H9 (cell line): ENCODE data around the gene MAPKAPK3. TPM values are rescaled to one million over a fixed set of nuclear protein-coding genes. Genes with fewer than 3 reads are reported as not detected.

Experiments
- DNase-seq: peaks from one replicate; pipeline ENCODE4 v3.0.0-alpha.2; 2017
- H2AFZ ChIP-seq: one replicate; pipeline ENCODE4 v1.6.1; 2013; ENCODE audit warnings: mild to moderate bottlenecking, low read length, control low read depth, moderate library complexity
- H2AK5ac ChIP-seq: 2 replicates; pipeline ENCODE4 v1.6.1; 2013; ENCODE audit warnings: low read length, control low read depth, mixed read lengths; ENCODE audit not compliant: insufficient read length
- H2BK120ac ChIP-seq: one replicate; pipeline ENCODE4 v1.6.1; 2013; ENCODE audit warnings: low read depth, mild to moderate bottlenecking, low read length, control low read depth, inconsistent platforms; ENCODE audit not compliant: poor library complexity, severe bottlenecking
- H2BK12ac ChIP-seq: 2 replicates; pipeline ENCODE4 v1.6.1; 2013; ENCODE audit warnings: low read length, control low read depth, mixed read lengths, low read depth; ENCODE audit not compliant: insufficient read length
- H2BK15ac ChIP-seq: 2 replicates; pipeline ENCODE4 v1.6.1; 2013; ENCODE audit warnings: low read depth, low read length, control low read depth
- H2BK20ac ChIP-seq: one replicate; pipeline ENCODE4 v1.6.1; 2013; ENCODE audit warnings: low read depth, mild to moderate bottlenecking, low read length, control low read depth, inconsistent platforms; ENCODE audit not compliant: poor library complexity, severe bottlenecking
- H2BK5ac ChIP-seq: 2 replicates; pipeline ENCODE4 v1.6.1; 2013; ENCODE audit warnings: low read length, control low read depth, mixed read lengths; ENCODE audit not compliant: insufficient read length
- H3K14ac ChIP-seq: 2 replicates; pipeline ENCODE4 v1.6.1; 2013; ENCODE audit warnings: low read length, control low read depth; ENCODE audit not compliant: insufficient read depth
- H3K18ac ChIP-seq: 2 replicates; pipeline ENCODE4 v1.6.1; 2013; ENCODE audit warnings: low read depth, mild to moderate bottlenecking, mixed read lengths, low read length, control low read depth; ENCODE audit not compliant: insufficient read length
- H3K23ac ChIP-seq: 2 replicates; pipeline ENCODE4 v1.6.1; 2013; ENCODE audit warnings: low read length, control low read depth, mixed read lengths, low read depth; ENCODE audit not compliant: insufficient read length
- H3K23me2 ChIP-seq: 2 replicates; pipeline ENCODE4 v1.6.1; 2013; ENCODE audit warnings: low read depth, mild to moderate bottlenecking, mixed read lengths, low read length, control low read depth; ENCODE audit not compliant: insufficient read length, poor library complexity, severe bottlenecking
- H3K27ac ChIP-seq: 2 replicates; pipeline ENCODE4 v1.5.1; 2013; ENCODE audit warnings: low read length, control low read depth, mixed read lengths, low read depth; ENCODE audit not compliant: insufficient read length
- H3K27me3 ChIP-seq: 2 replicates; pipeline ENCODE4 v1.6.1; 2013; ENCODE audit warnings: low read length, control low read depth, inconsistent platforms; ENCODE audit not compliant: insufficient read depth
- H3K4ac ChIP-seq: 2 replicates; pipeline ENCODE4 v1.6.1; 2013; ENCODE audit warnings: low read depth, mild to moderate bottlenecking, control low read depth, inconsistent platforms, low read length, moderate library complexity
- H3K4me1 ChIP-seq: 2 replicates; pipeline ENCODE4 v1.6.1; 2013; ENCODE audit warnings: low read length, control low read depth, inconsistent platforms; ENCODE audit not compliant: insufficient read depth
- H3K4me2 ChIP-seq: 2 replicates; pipeline ENCODE4 v1.6.1; 2013; ENCODE audit warnings: low read length, control low read depth, mixed read lengths; ENCODE audit not compliant: insufficient read length, insufficient read depth
- H3K56ac ChIP-seq: 2 replicates; pipeline ENCODE4 v1.6.1; 2013; ENCODE audit warnings: low read depth, mild to moderate bottlenecking, mixed read lengths, low read length, control low read depth; ENCODE audit not compliant: insufficient read length
- H3K79me1 ChIP-seq: 2 replicates; pipeline ENCODE4 v1.6.1; 2013; ENCODE audit warnings: low read depth, mild to moderate bottlenecking, moderate library complexity, low read length, control low read depth, inconsistent platforms; ENCODE audit not compliant: insufficient read depth, poor library complexity, severe bottlenecking
- H3K79me2 ChIP-seq: 2 replicates; pipeline ENCODE4 v1.6.1; 2013; ENCODE audit warnings: low read length, control low read depth, inconsistent platforms; ENCODE audit not compliant: insufficient read depth
- H3K9ac ChIP-seq: 2 replicates; pipeline ENCODE4 v1.6.1; 2013; ENCODE audit warnings: low read length, control low read depth, mixed read lengths; ENCODE audit not compliant: insufficient read length; ENCODE audit errors: extremely low read depth
- H3K9me3 ChIP-seq: one replicate; pipeline ENCODE4 v1.6.1; 2013; ENCODE audit warnings: low read depth, low read length, inconsistent platforms; ENCODE audit not compliant: control insufficient read depth
- H3T11ph ChIP-seq: one replicate; pipeline ENCODE4 v1.6.1; 2013; ENCODE audit warnings: mild to moderate bottlenecking, low read length, control low read depth, inconsistent platforms
- H4K20me1 ChIP-seq: one replicate; pipeline ENCODE4 v1.6.1; 2013; ENCODE audit not compliant: control insufficient read depth, insufficient read length, insufficient read depth
- H4K5ac ChIP-seq: 2 replicates; pipeline ENCODE4 v1.6.1; 2013; ENCODE audit warnings: low read depth, mild to moderate bottlenecking, mixed read lengths, low read length, control low read depth; ENCODE audit not compliant: insufficient read length
- H4K8ac ChIP-seq: replicated peaks from 2 replicates; pipeline ENCODE4 v1.6.1; 2013; ENCODE audit warnings: low read length, control low read depth, mixed read lengths, low read depth; ENCODE audit not compliant: insufficient read length
- H4K91ac ChIP-seq: 2 replicates; pipeline ENCODE4 v1.6.1; 2013; ENCODE audit warnings: low read depth, mild to moderate bottlenecking, moderate library complexity, mixed read lengths, low read length, control low read depth; ENCODE audit not compliant: insufficient read length
- H3K27ac Mint-ChIP-seq, 3 experiments: 2 replicates in 2 of 3; 3 replicates in 1 of 3; pipeline ENCODE4 v1.8.0; 2020 to 2021; ENCODE audit warnings: mixed read lengths in 3 of 3, mild to moderate bottlenecking in 1 of 3, moderate library complexity in 1 of 3
- H3K27me3 Mint-ChIP-seq: 2 replicates; pipeline ENCODE4 v1.8.0; 2021; ENCODE audit warnings: low read depth, mild to moderate bottlenecking, moderate library complexity, mixed read lengths
- H3K36me3 Mint-ChIP-seq, 3 experiments: 2 replicates in 2 of 3; 3 replicates in 1 of 3; pipeline ENCODE4 v1.8.0; 2020 to 2021; ENCODE audit warnings: low read depth in 3 of 3, mixed read lengths in 3 of 3; ENCODE audit not compliant: insufficient read depth in 1 of 3
- H3K4me1 Mint-ChIP-seq, 2 experiments: 2 replicates each; pipeline ENCODE4 v1.8.0; 2020; ENCODE audit warnings: mixed read lengths in 2 of 2
- H3K4me3 Mint-ChIP-seq, 2 experiments: 2 replicates in 1 of 2; 3 replicates in 1 of 2; pipeline ENCODE4 v1.8.0; 2020 to 2021; ENCODE audit warnings: mild to moderate bottlenecking in 2 of 2, mixed read lengths in 2 of 2, moderate library complexity in 1 of 2
- H3K9me3 Mint-ChIP-seq, 2 experiments: 2 replicates in 1 of 2; 3 replicates in 1 of 2; pipeline ENCODE4 v1.8.0; 2020; ENCODE audit warnings: mild to moderate bottlenecking in 2 of 2, mixed read lengths in 2 of 2, moderate library complexity in 1 of 2
- CTCF ChIP-seq: fragments of 200-600 bp; sonication (generic); conservative IDR thresholded peaks from 3 replicates; pipeline ENCODE4 v1.8.0; 2021; ENCODE audit warnings: antibody characterized with exemption, mild to moderate bottlenecking
- WGBS: extraction: QIAGEN DNeasy Blood & Tissue Kit; methylation state at CpG from one replicate; pipeline ENCODE4 v1.1.7; 2013; ENCODE audit warnings: missing lambda C conversion rate, low lambda C conversion rate, mixed read lengths; ENCODE audit not compliant: insufficient read length; ENCODE audit errors: extremely low coverage; 5-methylcytosine and 5-hydroxymethylcytosine counted together
- total RNA-seq: library from RNA; stranded (reverse); gene quantifications from 2 replicates; pipeline ENCODE4 v1.2.1, GENCODE V29; 2021

Gene MAPKAPK3
- total RNA-seq, 1 experiment from 2014 or later, result 57.9 TPM

- no peak overlapping the region for H2BK5ac ChIP-seq
Observed at GRCh38 chr3:50656417-50657195, 39.7 kb downstream of the MAPKAPK3 start.

More at GRCh38 chr3:50656417-50657195, 39.7 kb downstream of the MAPKAPK3 start:
- H4K91ac ChIP-seq, result no peak overlapping the region
- H4K20me1 ChIP-seq, result no peaks in the 10 kb centered on the region
- no peaks in the 10 kb centered on the region for H3K9me3 ChIP-seq
- no peak overlapping the region for H3K23ac ChIP-seq
- H3K56ac ChIP-seq, result no peak overlapping the region
- H3K4ac ChIP-seq, result no peak overlapping the region
- H3K4me2 ChIP-seq, result no peak overlapping the region
- H3K14ac ChIP-seq, result no peak overlapping the region
- H3K23me2 ChIP-seq, result no peaks in the 10 kb centered on the region
- no peak for TF ChIP-seq CTCF
- H3K18ac ChIP-seq, result no peak overlapping the region
- H3K79me1 ChIP-seq, result no peaks in the 10 kb centered on the region
- H3K9me3 Mint-ChIP-seq, result no peaks in the 10 kb centered on the region
- H3K36me3 Mint-ChIP-seq, result no peaks in the 10 kb centered on the region; a peak in 1 of 7 replicates
- no peak overlapping the region for H2AK5ac ChIP-seq
- H4K5ac ChIP-seq, result no peak overlapping the region
- H2BK15ac ChIP-seq, result no peak overlapping the region
- peaks cover 24% of the 10 kb centered on the region for H3K27me3 Mint-ChIP-seq
- H3K4me3 Mint-ChIP-seq, result no peak overlapping the region
- H3K4me1 Mint-ChIP-seq, result peaks cover 11% of the 10 kb centered on the region in 2 experiments
- H3K27ac Mint-ChIP-seq, result no peak overlapping the region
- no peak overlapping the region for H4K8ac ChIP-seq
- no peak overlapping the region for H2BK120ac ChIP-seq
- H3K4me1 ChIP-seq, result peaks cover 5% of the 10 kb centered on the region; the same call in 1 of the 2 replicates
- no peak overlapping the region for H2AFZ ChIP-seq
- H3T11ph ChIP-seq, result no peak overlapping the region
- H2BK12ac ChIP-seq, result no peak overlapping the region
- no peak overlapping the region for H2BK20ac ChIP-seq
- no peaks in the 10 kb centered on the region for H3K27me3 ChIP-seq
- no peak overlapping the region for H3K9ac ChIP-seq
- no peak for DNase-seq
- WGBS, result no CpG with 5 or more reads among the region's 8 CpGs
- H3K79me2 ChIP-seq, result no peaks in the 10 kb centered on the region
- H3K27ac ChIP-seq, result no peak overlapping the region
